ENCODE measurements around the gene VAMP2. TPM values are rescaled to one million over a fixed set of nuclear protein-coding genes. Genes with fewer than 3 reads are reported as not detected.
A peak's percentile ranks its signal among the peaks of the same experiment; 100 is the strongest.

VAMP2 gene
- total and polyA plus RNA-seq, 2 donors (not counting 1 experiment from before 2014, with no cell fraction given) = 162 to 209 TPM

DNA sequence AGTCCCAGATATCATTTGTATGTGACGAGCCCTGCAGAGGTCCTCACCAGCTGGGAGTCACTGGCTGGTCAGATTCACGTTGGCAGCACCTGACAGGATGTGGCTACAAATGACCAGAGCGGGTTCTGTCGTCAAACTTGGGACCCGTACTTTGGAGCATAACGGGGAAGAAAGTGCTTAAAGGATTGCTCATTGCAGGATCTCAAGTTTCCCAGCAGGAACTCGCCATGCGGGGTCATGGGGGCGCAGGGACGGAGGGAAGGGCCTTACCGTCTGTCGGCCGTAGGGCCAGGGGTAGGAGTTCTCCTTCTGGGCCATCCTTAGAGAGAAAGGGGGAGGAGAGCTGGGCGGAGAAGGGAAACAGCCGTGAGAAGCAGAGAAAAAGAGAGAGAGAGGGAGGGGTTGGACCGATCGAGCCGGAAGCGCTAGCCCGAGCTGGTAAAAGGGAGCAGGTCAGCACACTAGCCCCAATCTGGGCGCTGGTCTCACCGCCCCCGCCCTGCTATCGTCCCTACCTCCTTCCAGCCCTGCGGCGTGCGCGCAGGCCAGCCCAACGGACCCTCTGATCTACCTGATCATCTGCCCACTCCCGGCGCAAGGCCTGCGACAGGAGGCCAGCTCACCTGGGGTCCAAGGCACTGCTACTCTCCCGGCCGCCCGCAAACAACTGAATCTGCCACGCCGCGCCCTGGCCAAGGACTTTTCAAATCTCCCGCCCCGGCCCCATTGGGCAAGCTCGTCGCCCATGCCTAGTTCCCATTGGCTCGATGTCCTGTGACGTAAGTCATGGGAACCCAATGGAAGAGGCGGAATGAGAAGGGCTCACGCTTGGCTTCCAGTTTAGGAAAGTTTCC, 47.4 kb upstream of the VAMP2 start, which contains the start of gene AURKB:
AURKB (minus strand) TSS at position 669 of the 854 bp plus-strand sequence; CDS start at position 318, 351 bp downstream.
- H3K9me3 Mint-ChIP-seq (ENCODE audit: insufficient read depth) = no peaks in the 10 kb centered on the region
- Histone ChIP-seq H3K36me3 (replicated peaks in 1 of 2; ENCODE audit: control extremely low read depth in 1 of 2, control insufficient read depth in 1 of 2, extremely low read depth in 1 of 2, insufficient read depth in 2 of 2, low read length in 1 of 2) (no peaks in the 10 kb centered on the region), H4K20me1 (ENCODE audit: control insufficient read depth, insufficient read depth, low read length, poor library complexity, severe bottlenecking) (no peaks in the 10 kb centered on the region), H3K27me3 (replicated peaks in 1 of 4; ENCODE audit: control extremely low read depth in 1 of 4, control insufficient read depth in 3 of 4, insufficient read depth in 4 of 4, low read length in 3 of 4) (no peaks in the 10 kb centered on the region), H3K9ac (ENCODE audit: low read length) (peak within 1 kb of the TSS; percentile 83), H3K4me1 (ENCODE audit: control insufficient read depth in 2 of 2, insufficient read depth in 2 of 2, low read length in 2 of 2) (peaks cover 9 to 22% of the 10 kb centered on the region in 2 donors), H3K27ac (ENCODE audit: low read length in 2 of 2) (peak within 1 kb of the TSS; percentile 59 to 66), H3K4me3 (ENCODE audit: control extremely low read depth in 1 of 5, extremely low read depth in 1 of 5, insufficient read depth in 1 of 5, low read depth in 2 of 5, low read length in 4 of 5) (peak within 1 kb of the TSS; percentile 65 to 95 (median 76)), H3K4me2 (replicated peaks; ENCODE audit: low read depth, low read length, poor library complexity, severe bottlenecking) (peak within 1 kb of the TSS; percentile 90), H2AFZ (ENCODE audit: insufficient read depth, low read depth, low read length, poor library complexity, severe bottlenecking) (peak within 1 kb of the TSS; percentile 85), H3K79me2 (ENCODE audit: control insufficient read depth, insufficient read depth, low read length) (peaks cover 5% of the 10 kb centered on the region), H3K9me3 (ENCODE audit: control extremely low read depth in 1 of 3, control insufficient read depth in 2 of 3, insufficient read depth in 1 of 3, low read length in 2 of 3) (no peaks in the 10 kb centered on the region)
- ATAC-seq (ENCODE audit: low read depth) (peak; percentile 100), DNase-seq (peak; percentile 94)
- TF ChIP-seq EZH2 (IDR thresholded peaks at IDR 0.05; ENCODE audit: borderline replicate concordance, insufficient read depth, low read depth, low read length, poor library complexity, severe bottlenecking) = no peak
- TF ChIP-seq, protein P1, sequence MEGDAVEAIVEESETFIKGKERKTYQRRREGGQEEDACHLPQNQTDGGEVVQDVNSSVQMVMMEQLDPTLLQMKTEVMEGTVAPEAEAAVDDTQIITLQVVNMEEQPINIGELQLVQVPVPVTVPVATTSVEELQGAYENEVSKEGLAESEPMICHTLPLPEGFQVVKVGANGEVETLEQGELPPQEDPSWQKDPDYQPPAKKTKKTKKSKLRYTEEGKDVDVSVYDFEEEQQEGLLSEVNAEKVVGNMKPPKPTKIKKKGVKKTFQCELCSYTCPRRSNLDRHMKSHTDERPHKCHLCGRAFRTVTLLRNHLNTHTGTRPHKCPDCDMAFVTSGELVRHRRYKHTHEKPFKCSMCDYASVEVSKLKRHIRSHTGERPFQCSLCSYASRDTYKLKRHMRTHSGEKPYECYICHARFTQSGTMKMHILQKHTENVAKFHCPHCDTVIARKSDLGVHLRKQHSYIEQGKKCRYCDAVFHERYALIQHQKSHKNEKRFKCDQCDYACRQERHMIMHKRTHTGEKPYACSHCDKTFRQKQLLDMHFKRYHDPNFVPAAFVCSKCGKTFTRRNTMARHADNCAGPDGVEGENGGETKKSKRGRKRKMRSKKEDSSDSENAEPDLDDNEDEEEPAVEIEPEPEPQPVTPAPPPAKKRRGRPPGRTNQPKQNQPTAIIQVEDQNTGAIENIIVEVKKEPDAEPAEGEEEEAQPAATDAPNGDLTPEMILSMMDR (IDR thresholded peaks at IDR 0.05) = no peak
- peak within 1 kb of the TSS; percentile 86 for H3K4me3 Mint-ChIP-seq
- WGBS (ENCODE audit: insufficient coverage) = 1% methylated on average over 38 of the region's 46 CpGs
- H3K27me3 Mint-ChIP-seq = no peaks in the 10 kb centered on the region
- ChIA-PET CTCF (interaction anchor here (0.7 to 3.5 kb wide), 12 partner anchors 8 to 99 kb away, joined by 3 to 21 read pairs (median 4); partner anchors contain the start of gene CTC1), POLR2A (interaction anchor here (0.6 to 2.4 kb wide), 10 partner anchors 9 to 58 kb away, joined by 3 to 13 read pairs (median 4); partner anchors contain the start of gene PER1)
- intact Hi-C loops (cut with micrococcal nuclease) = loop anchor here (1.0 to 5.0 kb wide), 4 partner anchors 10 to 37 kb away; partner anchors contain the start of genes CTC1 and PFAS
- peaks cover 15% of the 10 kb centered on the region for H3K4me1 Mint-ChIP-seq
- peak within 1 kb of the TSS; percentile 39 for H3K27ac Mint-ChIP-seq

Data from B cell (primary cell).